Mononuclear cell (primary cell): ENCODE data around the gene TOPBP1. TPM values are rescaled to one million over a fixed set of nuclear protein-coding genes. Genes with fewer than 3 reads are reported as not detected.

Source experiments
- H3K27me3 ChIP-seq: 2 replicates; pipeline ENCODE4 v1.6.0; 2011; ENCODE audit warnings: low read length, control low read depth; ENCODE audit not compliant: insufficient read depth
- H3K4me1 ChIP-seq: 2 replicates; pipeline ENCODE4 v1.5.1; 2011; ENCODE audit warnings: mild to moderate bottlenecking, low read length, control low read depth; ENCODE audit not compliant: insufficient read depth
- H3K4me3 ChIP-seq: 2 replicates; pipeline ENCODE4 v1.5.1; 2011; ENCODE audit warnings: mild to moderate bottlenecking, low read length, moderate library complexity
- H3K9me3 ChIP-seq: 2 replicates; pipeline ENCODE4 v1.5.1; 2011; ENCODE audit warnings: low read depth, mild to moderate bottlenecking, control low read depth, low read length
- total RNA-seq: library from RNA; depleted of rRNA; stranded (reverse); fragments of >200 nt; gene quantifications from one replicate; pipeline ENCODE4 v1.2.3, GENCODE V29; 2012

TOPBP1 gene
- total RNA-seq, 1 donor = 77.0 TPM

GRCh38 chr3:133655731-133656515 lies 5.8 kb downstream of the TOPBP1 start:
- no peaks in the 10 kb centered on the region for H3K27me3 ChIP-seq
- H3K4me1 ChIP-seq = peaks cover 16% of the 10 kb centered on the region
- no peak overlapping the region for H3K4me3 ChIP-seq
- no peaks in the 10 kb centered on the region for H3K9me3 ChIP-seq

- Histone ChIP-seq H3K4me1 (no peaks in the 10 kb centered on the region), H3K4me3 (no peak overlapping the region), H3K9me3 (no peaks in the 10 kb centered on the region), H3K27me3 (no peaks in the 10 kb centered on the region)
Measured at GRCh38 chr3:133649486-133650068, 12.2 kb downstream of the TOPBP1 start.

- Histone ChIP-seq H3K4me3 (no peak overlapping the region), H3K9me3 (no peaks in the 10 kb centered on the region), H3K4me1 (no peaks in the 10 kb centered on the region), H3K27me3 (no peaks in the 10 kb centered on the region)
Measured at GRCh38 chr3:133644768-133645167, 17.0 kb downstream of the TOPBP1 start.

GRCh38 chr3:133643611-133644010 lies 18.1 kb downstream of the TOPBP1 start:
- H3K9me3 ChIP-seq = no peaks in the 10 kb centered on the region
- no peak overlapping the region for H3K4me3 ChIP-seq
- H3K27me3 ChIP-seq = no peaks in the 10 kb centered on the region
- no peaks in the 10 kb centered on the region for H3K4me1 ChIP-seq

GRCh38 chr3:133641254-133641653 lies 20.5 kb downstream of the TOPBP1 start:
- H3K4me1 ChIP-seq = no peaks in the 10 kb centered on the region
- no peak overlapping the region for H3K4me3 ChIP-seq
- H3K9me3 ChIP-seq = no peaks in the 10 kb centered on the region
- no peaks in the 10 kb centered on the region for H3K27me3 ChIP-seq

- H3K4me1 ChIP-seq = no peaks in the 10 kb centered on the region
- H3K4me3 ChIP-seq = no peak overlapping the region
- H3K27me3 ChIP-seq = no peaks in the 10 kb centered on the region
- no peaks in the 10 kb centered on the region for H3K9me3 ChIP-seq
Measured at GRCh38 chr3:133633439-133633838, 28.3 kb downstream of the TOPBP1 start.

GRCh38 chr3:133629146-133629545 lies 32.6 kb downstream of the TOPBP1 start:
- Histone ChIP-seq H3K9me3 (no peaks in the 10 kb centered on the region), H3K27me3 (no peaks in the 10 kb centered on the region), H3K4me1 (no peaks in the 10 kb centered on the region), H3K4me3 (no peak overlapping the region)

- Histone ChIP-seq H3K9me3 (no peaks in the 10 kb centered on the region), H3K4me3 (no peak overlapping the region), H3K4me1 (no peaks in the 10 kb centered on the region), H3K27me3 (no peaks in the 10 kb centered on the region)
Measured at GRCh38 chr3:133627789-133628188, 34.0 kb downstream of the TOPBP1 start.

GRCh38 chr3:133620066-133620784 lies 41.5 kb downstream of the TOPBP1 start:
- H3K9me3 ChIP-seq = no peaks in the 10 kb centered on the region
- H3K4me1 ChIP-seq = no peaks in the 10 kb centered on the region
- no peaks in the 10 kb centered on the region for H3K27me3 ChIP-seq
- no peak overlapping the region for H3K4me3 ChIP-seq

GRCh38 chr3:133611534-133611933 lies 50.2 kb downstream of the TOPBP1 start:
- H3K4me3 ChIP-seq = no peak overlapping the region
- no peaks in the 10 kb centered on the region for H3K9me3 ChIP-seq
- no peaks in the 10 kb centered on the region for H3K4me1 ChIP-seq
- no peaks in the 10 kb centered on the region for H3K27me3 ChIP-seq

GRCh38 chr3:133610031-133610430 lies 51.7 kb downstream of the TOPBP1 start:
- Histone ChIP-seq H3K27me3 (no peaks in the 10 kb centered on the region), H3K4me1 (no peaks in the 10 kb centered on the region), H3K4me3 (no peak overlapping the region), H3K9me3 (no peaks in the 10 kb centered on the region)

GRCh38 chr3:133608388-133608787 lies 53.4 kb downstream of the TOPBP1 start:
- no peak overlapping the region for H3K4me3 ChIP-seq
- no peaks in the 10 kb centered on the region for H3K27me3 ChIP-seq
- no peaks in the 10 kb centered on the region for H3K4me1 ChIP-seq
- H3K9me3 ChIP-seq = no peaks in the 10 kb centered on the region

GRCh38 chr3:133607816-133608215 lies 53.9 kb downstream of the TOPBP1 start:
- Histone ChIP-seq H3K9me3 (no peaks in the 10 kb centered on the region), H3K4me1 (no peaks in the 10 kb centered on the region), H3K4me3 (no peak overlapping the region), H3K27me3 (no peaks in the 10 kb centered on the region)

GRCh38 chr3:133606902-133607301 lies 54.8 kb downstream of the TOPBP1 start:
- Histone ChIP-seq H3K4me3 (no peak overlapping the region), H3K27me3 (no peaks in the 10 kb centered on the region), H3K9me3 (no peaks in the 10 kb centered on the region), H3K4me1 (no peaks in the 10 kb centered on the region)

- Histone ChIP-seq H3K4me3 (no peak overlapping the region), H3K4me1 (no peaks in the 10 kb centered on the region), H3K9me3 (no peaks in the 10 kb centered on the region), H3K27me3 (no peaks in the 10 kb centered on the region)
Measured at GRCh38 chr3:133606342-133606741, 55.4 kb downstream of the TOPBP1 start.
